H54 (cell line): Measurements from ENCODE around the gene NCKAP5.
"Not testable (repeated sequence)": the region's sequence is repeated elsewhere in the genome, so short reads cannot be mapped to it uniquely, and the experiment has no call there.

Experiments used
- DNase-seq: peaks from one replicate; pipeline ENCODE4 v3.0.0; 2011; ENCODE audit warnings: low spot score, mixed read lengths; ENCODE audit not compliant: insufficient read length
- FAIRE-seq: peaks from 3 replicates; lab custom pipeline; 2011; peaks lifted over from hg19 to GRCh38; lab: Jason Lieb, UNC
- POLR2A ChIP-seq: IDR thresholded peaks from 2 replicates; pipeline ENCODE4 v1.6.1; 2011; ENCODE audit warnings: low read depth, mild to moderate bottlenecking, low read length

The NCKAP5 gene

GRCh38 chr2:132857319-132857718 lies 710.9 kb downstream of the NCKAP5 start:
- no peak for FAIRE-seq
- no peak for DNase-seq
- TF ChIP-seq POLR2A: no peak

- FAIRE-seq (no peak), DNase-seq (no peak)
- no peak for TF ChIP-seq POLR2A
Measured at GRCh38 chr2:132850688-132851087, 717.6 kb downstream of the NCKAP5 start.

GRCh38 chr2:132849118-132849517 lies 719.1 kb downstream of the NCKAP5 start:
- DNase-seq (no peak), FAIRE-seq (no peak)
- TF ChIP-seq POLR2A: no peak

GRCh38 chr2:132845339-132845738 lies 722.9 kb downstream of the NCKAP5 start:
- no peak for DNase-seq
- FAIRE-seq: no peak
- TF ChIP-seq POLR2A: no peak

- no peak for TF ChIP-seq POLR2A
- no peak for DNase-seq
- no peak for FAIRE-seq
Measured at GRCh38 chr2:132844585-132844984, 723.7 kb downstream of the NCKAP5 start.

- FAIRE-seq (no peak), DNase-seq (no peak)
- no peak for TF ChIP-seq POLR2A
Measured at GRCh38 chr2:132837769-132838168, 730.5 kb downstream of the NCKAP5 start.

- TF ChIP-seq POLR2A: no peak
- FAIRE-seq: no peak
- DNase-seq: no peak
Measured at GRCh38 chr2:132830321-132830827, 737.9 kb downstream of the NCKAP5 start.

GRCh38 chr2:132825601-132826000 lies 742.7 kb downstream of the NCKAP5 start:
- TF ChIP-seq POLR2A: no peak
- FAIRE-seq (no peak), DNase-seq (no peak)

GRCh38 chr2:132824716-132825115 lies 743.5 kb downstream of the NCKAP5 start:
- TF ChIP-seq POLR2A: no peak
- FAIRE-seq (no peak), DNase-seq (no peak)

- DNase-seq: no peak
Measured at GRCh38 chr2:132816234-132816633, 752.0 kb downstream of the NCKAP5 start.

GRCh38 chr2:132815516-132815915 lies 752.7 kb downstream of the NCKAP5 start:
- no peak for TF ChIP-seq POLR2A
- DNase-seq (no peak), FAIRE-seq (no peak)

More at GRCh38 chr2:132816234-132816633, 752.0 kb downstream of the NCKAP5 start:
- no peak for TF ChIP-seq POLR2A
- FAIRE-seq: no peak

- FAIRE-seq (no peak), DNase-seq (no peak)
- no peak for TF ChIP-seq POLR2A
Measured at GRCh38 chr2:132814651-132815050, 753.6 kb downstream of the NCKAP5 start.

- no peak for TF ChIP-seq POLR2A
- FAIRE-seq (no peak), DNase-seq (no peak)
Measured at GRCh38 chr2:132813422-132813821, 754.8 kb downstream of the NCKAP5 start.

- no peak for FAIRE-seq
- no peak for DNase-seq
- no peak for TF ChIP-seq POLR2A
Measured at GRCh38 chr2:132811148-132811915, 756.9 kb downstream of the NCKAP5 start.

- not testable (repeated sequence) for DNase-seq, FAIRE-seq
Measured at GRCh38 chr2:132809962-132810361, 758.3 kb downstream of the NCKAP5 start.
